Measurements from ENCODE around the gene HS6ST1.

- TF ChIP-seq CTCF (IDR thresholded peaks at IDR 0.05) (no peak), POLR2A (IDR thresholded peaks at IDR 0.05) (no peak), POLR2AphosphoS5 (IDR thresholded peaks at IDR 0.05) (no peak)
These were observed 35.5 kb downstream of the HS6ST1 start for GRCh38 chr2:128282976-128283810.
